Heart left ventricle (tissue), 16 donors: ENCODE measurements around the gene GRAMD1B. TPM values are rescaled to one million over a fixed set of nuclear protein-coding genes. Genes with fewer than 3 reads are reported as not detected.
A peak's percentile ranks its signal among the peaks of the same experiment; 100 is the strongest.

Experiments used
- ATAC-seq, 4 donors: fragments of 200-7000 bp; cut with Tn5 transposase; one replicate each; pipeline ENCODE4 v1.9.1; 2020 to 2022; ENCODE audit warnings: moderate library complexity in 4 of 4, mild to moderate bottlenecking in 3 of 4, moderate number of reproducible peaks in 1 of 4
- DNase-seq, 5 donors: peaks; one replicate each; pipeline ENCODE4 v3.0.0-alpha.2; 2020
- H3K27ac ChIP-seq, 12 donors: fragments of 200-600 bp; sonication (generic) in 4 of 12; one replicate each; pipeline versions ENCODE4 v1.5.0 to v1.8.0; 2016 to 2022; ENCODE audit warnings: mild to moderate bottlenecking in 2 of 12
- H3K27me3 ChIP-seq, 9 donors: fragments of 200-600 bp; sonication (generic) in 2 of 9; one replicate each; pipeline versions ENCODE4 v1.5.1 to v1.8.0; 2016 to 2022; ENCODE audit warnings: mild to moderate bottlenecking in 3 of 9
- H3K36me3 ChIP-seq, 9 donors: fragments of 200-600 bp; sonication (generic) in 2 of 9; one replicate each; pipeline versions ENCODE4 v1.5.0 to v1.8.0; 2018 to 2022; ENCODE audit warnings: mild to moderate bottlenecking in 2 of 9
- H3K4me1 ChIP-seq, 12 donors: fragments of 200-600 bp; sonication (generic) in 4 of 12; one replicate each; pipeline versions ENCODE4 v1.5.0 to v1.8.0; 2016 to 2022; ENCODE audit warnings: mild to moderate bottlenecking in 3 of 12
- H3K4me3 ChIP-seq, 12 donors: fragments of 200-600 bp; sonication (generic) in 4 of 12; one replicate each; pipeline versions ENCODE4 v1.5.0 to v1.8.0; 2017 to 2022; ENCODE audit warnings: mild to moderate bottlenecking in 9 of 12, moderate library complexity in 4 of 12
- H3K9me3 ChIP-seq, 12 donors: fragments of 200-600 bp; sonication (generic) in 4 of 12; one replicate each; pipeline versions ENCODE4 v1.5.0 to v1.8.0; 2016 to 2022; ENCODE audit warnings: mild to moderate bottlenecking in 1 of 12
- CTCF ChIP-seq, 12 donors: fragments of 200-600 bp; sonication (generic) in 4 of 12; IDR thresholded peaks; one replicate each; pipeline versions ENCODE4 v1.5.0 to v1.8.0; 2018 to 2022; ENCODE audit warnings: antibody characterized with exemption in 12 of 12, mild to moderate bottlenecking in 5 of 12
- POLR2A ChIP-seq, 2 donors: fragments of 450-650 bp; IDR thresholded peaks; one replicate each; pipeline ENCODE4 v1.6.1; 2017; ENCODE audit warnings: antibody characterized with exemption in 2 of 2, mild to moderate bottlenecking in 2 of 2, moderate library complexity in 2 of 2
- WGBS, 4 donors: extraction: QIAGEN DNeasy Blood & Tissue Kit in 2 of 4; methylation state at CpG; one replicate each; pipeline versions ENCODE4 v1.1.5 to v1.1.7; 2013 to 2018; 5-methylcytosine and 5-hydroxymethylcytosine counted together
- intact Hi-C, 10 donors: fragments of 100-400 bp; cut with DNase I; formaldehyde crosslinking; loops; one replicate each; pipeline versions ENCODE4 v1.11.1 to v1.14.2; 2022
- polyA plus RNA-seq, 2 donors: library from polyadenylated mRNA; stranded (reverse); fragments of 200-250 nt; gene quantifications; one replicate each; pipeline ENCODE4 v1.2.3, GENCODE V29; 2013
- total RNA-seq, 9 donors: library from RNA; depleted of rRNA in 2 of 9; stranded (reverse); fragments of >200 nt in 2 of 9; fragmentation: NEBNext Ultra II Directional in 3 of 9; extraction: Animal tissue kit (Norgen Biotek cat#: 25700) in 3 of 9; gene quantifications; one replicate each; pipeline versions ENCODE4 v1.1.0 to v1.2.4, GENCODE V29; 2016 to 2023
- donor health status: ischemic (EF 13 %, LVEDD 7.1; RV severe dilation, severe dysfunction).
- donor health status: healthy with polysubstance abuse.
- donor health status: DM: no; HTN: yes; CAD: no.
- donor health status: DM: no; HTN: no; CAD: no.
- donor health status: ischemic (EF 25% LVEDD 6.9; RV normal size, moderate dysfunction).
- donor health status: ischemic (EF 25% LVEDD 5.7; RV mildly dilated, moderate dysfunction).
- donor health status: healthy.
- donor health status: DM: yes; HTN: yes; CAD: no.
- donor health status: ischemic (EF 35%, LVEDD 5.7; RV mildly dilated, moderate dysfunction).
- donor health status: nonischemic (EF 11% LVEDD 7.7; RV severe dilation, severe dysfunction).
- donor health status: DM: yes; HTN: yes; CAD: no.
- donor health status: PGD.
- donor health status: ischemic (EF 29% LVEDD 5.4; RV normal size, mild dysfunction).
- donor health status: nonischemic (EF 23%, LVEDD 6.1; RV moderate dilation, normal function).

GRAMD1B gene
- total and polyA plus RNA-seq, 11 donors = 8.6 to 42.5 (median 23.0) TPM

- DNase-seq = no peak
- no peak for ATAC-seq
- no peaks in the 10 kb centered on the region for H3K27me3 ChIP-seq
- 89 to 98% (median 95%) methylated on average over 2 of the region's 2 CpGs for WGBS, 4 donors
- no peak overlapping the region for H3K27ac ChIP-seq
- peaks cover 0 to 12% (median 0%) of the 10 kb centered on the region in 12 donors for H3K4me1 ChIP-seq
- TF ChIP-seq CTCF (IDR thresholded peaks at IDR 0.05) (peak in 1 of 12 donors; percentile 3), POLR2A (IDR thresholded peaks at IDR 0.05) (no peak)
- H3K4me3 ChIP-seq = no peak overlapping the region
- intact Hi-C loops = no loop called here
- H3K9me3 ChIP-seq = no peaks in the 10 kb centered on the region
- H3K36me3 ChIP-seq = peaks cover 0 to 47% (median 14%) of the 10 kb centered on the region in 9 donors
These were observed 167.8 kb downstream of the GRAMD1B start for GRCh38 chr11:123597859-123598258.

- WGBS, 4 donors = 82 to 93% (median 88%) methylated on average over 4 of the region's 4 CpGs
- H3K4me1 ChIP-seq = peaks cover 0 to 16% (median 0%) of the 10 kb centered on the region in 12 donors
- no peaks in the 10 kb centered on the region for H3K27me3 ChIP-seq
- intact Hi-C loops = no loop called here
- no peak overlapping the region for H3K4me3 ChIP-seq
- TF ChIP-seq CTCF (IDR thresholded peaks at IDR 0.05) (no peak), POLR2A (IDR thresholded peaks at IDR 0.05) (no peak)
- no peak overlapping the region for H3K27ac ChIP-seq
- peaks cover 0 to 49% (median 27%) of the 10 kb centered on the region in 9 donors for H3K36me3 ChIP-seq
- ATAC-seq = no peak
- no peak for DNase-seq
- H3K9me3 ChIP-seq = no peaks in the 10 kb centered on the region
These were observed 171.1 kb downstream of the GRAMD1B start for GRCh38 chr11:123601136-123601535.

GRCh38 chr11:123601743-123602142 is 171.7 kb downstream of the GRAMD1B start:
- intact Hi-C loops = no loop called here
- WGBS, 4 donors = 81 to 93% (median 89%) methylated on average over 4 of the region's 4 CpGs

GRCh38 chr11:123603666-123604065 is 173.6 kb downstream of the GRAMD1B start:
- Histone ChIP-seq H3K4me3 (no peak overlapping the region), H3K27ac (no peak overlapping the region)
- 85 to 92% (median 87%) methylated on average over 4 of the region's 4 CpGs for WGBS, 4 donors

More at GRCh38 chr11:123601743-123602142, 171.7 kb downstream of the GRAMD1B start:
- H3K4me3 ChIP-seq = no peak overlapping the region
- no peak overlapping the region for H3K27ac ChIP-seq
- no peaks in the 10 kb centered on the region for H3K9me3 ChIP-seq
- no peak for DNase-seq
- peaks cover 0 to 55% (median 31%) of the 10 kb centered on the region in 9 donors for H3K36me3 ChIP-seq
- peak in 1 of 4 donors; percentile 20 for ATAC-seq
- TF ChIP-seq POLR2A (IDR thresholded peaks at IDR 0.05) (no peak), CTCF (IDR thresholded peaks at IDR 0.05) (no peak)
- no peaks in the 10 kb centered on the region for H3K27me3 ChIP-seq
- peaks cover 0 to 16% (median 0%) of the 10 kb centered on the region in 12 donors for H3K4me1 ChIP-seq

More at GRCh38 chr11:123603666-123604065, 173.6 kb downstream of the GRAMD1B start:
- DNase-seq (no peak), ATAC-seq (no peak)
- Histone ChIP-seq H3K27me3 (no peaks in the 10 kb centered on the region), H3K4me1 (peaks cover 0 to 22% (median 0%) of the 10 kb centered on the region in 12 donors), H3K36me3 (peaks cover 0 to 69% (median 40%) of the 10 kb centered on the region in 9 donors), H3K9me3 (no peaks in the 10 kb centered on the region)
- TF ChIP-seq POLR2A (IDR thresholded peaks at IDR 0.05) (no peak), CTCF (IDR thresholded peaks at IDR 0.05) (no peak)
- intact Hi-C loops = no loop called here
